ENCODE measurements around the gene ASB4. TPM values are rescaled to one million over a fixed set of nuclear protein-coding genes. Genes with fewer than 3 reads are reported as not detected.

Gene ASB4
- total and polyA plus RNA-seq, 2 experiments from 2014 or later: not detected

- H3K36me3 Mint-ChIP-seq (ENCODE audit: low read depth): no peaks in the 10 kb centered on the region
- no peaks in the 10 kb centered on the region for H3K9me2 ChIP-seq (ENCODE audit: insufficient read depth)
Measured at GRCh38 chr7:95444796-95445195, 40.9 kb upstream of the ASB4 start.

More at GRCh38 chr7:95444796-95445195, 40.9 kb upstream of the ASB4 start:
- Histone ChIP-seq H3K4me3 (no peak overlapping the region), H2AFZ (no peak overlapping the region), H4K20me1 (replicated peaks; ENCODE audit: insufficient read depth) (no peaks in the 10 kb centered on the region), H3K4me1 (ENCODE audit: insufficient read depth) (no peaks in the 10 kb centered on the region), H3K79me2 (replicated peaks; ENCODE audit: insufficient read depth) (no peaks in the 10 kb centered on the region), H3K4me2 (no peak overlapping the region), H3K36me3 (ENCODE audit: insufficient read depth) (no peaks in the 10 kb centered on the region), H3K27me3 (ENCODE audit: insufficient read depth) (no peaks in the 10 kb centered on the region), H3K27ac (ENCODE audit: low read depth) (no peak overlapping the region), H3F3A (replicated peaks; ENCODE audit: low read depth) (no peaks in the 10 kb centered on the region)
- Mint-ChIP-seq H3K9me3 (no peaks in the 10 kb centered on the region), H3K27ac (no peak overlapping the region), H3K4me1 (no peaks in the 10 kb centered on the region), H3K27me3 (ENCODE audit: insufficient read depth, low read depth, poor library complexity) (no peaks in the 10 kb centered on the region), H3K4me3 (no peak overlapping the region)
- DNase-seq (ENCODE audit: low spot score) (no peak), ATAC-seq (no peak)
- TF ChIP-seq NANOG (IDR thresholded peaks at IDR 0.05; ENCODE audit: borderline replicate concordance): no peak
- TF ChIP-seq ZNF462 (CRISPR knock-in tag; IDR thresholded peaks at IDR 0.05): no peak
- TF ChIP-seq EZH2phosphoT487 (IDR thresholded peaks at IDR 0.05; ENCODE audit: unreplicated experiment): no peak
- TF ChIP-seq CREB1 (CRISPR knock-in tag; IDR thresholded peaks at IDR 0.05; ENCODE audit: low read depth): no peak
- TF ChIP-seq STAT1 (IDR thresholded peaks at IDR 0.05; ENCODE audit: unreplicated experiment): no peak
- no peak for TF ChIP-seq ZNF331 (CRISPR knock-in tag; IDR thresholded peaks at IDR 0.05; ENCODE audit: low read depth)
- TF ChIP-seq ZNF114 (CRISPR knock-in tag; IDR thresholded peaks at IDR 0.05): no peak
- TF ChIP-seq CTCF (conservative IDR thresholded peaks at IDR 0.05; ENCODE audit: low read depth in 2 of 2): no peak
- TF ChIP-seq EZH2 (IDR thresholded peaks at IDR 0.05; ENCODE audit: low read depth, unreplicated experiment): no peak
- no peak for TF ChIP-seq POLR2AphosphoS5 (IDR thresholded peaks at IDR 0.05; ENCODE audit: low read depth)

Measured in GM23338 (cell line).